T-helper 2 cell treated with Interferon-gamma antibody and Interleukin-4, amounts not matched to agents 5 μg/mL and 100 μg/mL, for 36 hours (primary cell): ENCODE data around the gene AFAP1.

Experiments used
- DNase-seq: peaks from one replicate; pipeline ENCODE4 v3.0.0; 2021; ENCODE audit warnings: low spot score
- H3K27ac Mint-ChIP-seq: one replicate; pipeline ENCODE4 v1.8.0; 2021; ENCODE audit warnings: mild to moderate bottlenecking, mixed read lengths
- H3K27me3 Mint-ChIP-seq: one replicate; pipeline ENCODE4 v1.8.0; 2021; ENCODE audit warnings: low read depth, mixed read lengths
- H3K36me3 Mint-ChIP-seq: one replicate; pipeline ENCODE4 v1.8.0; 2021; ENCODE audit warnings: low read depth, mixed read lengths
- H3K4me1 Mint-ChIP-seq: one replicate; pipeline ENCODE4 v1.8.0; 2021; ENCODE audit warnings: low read depth, mixed read lengths
- H3K4me3 Mint-ChIP-seq: one replicate; pipeline ENCODE4 v1.8.0; 2022; ENCODE audit warnings: mild to moderate bottlenecking, moderate library complexity, mixed read lengths
- H3K9me3 Mint-ChIP-seq: one replicate; pipeline ENCODE4 v1.8.0; 2021; ENCODE audit warnings: mixed read lengths

The AFAP1 gene

GRCh38 chr4:7739077-7739917 is 200.4 kb downstream of the AFAP1 start:
- Mint-ChIP-seq H3K27ac (no peak overlapping the region), H3K9me3 (no peaks in the 10 kb centered on the region), H3K4me3 (no peak overlapping the region), H3K4me1 (peaks cover 1% of the 10 kb centered on the region), H3K36me3 (no peaks in the 10 kb centered on the region), H3K27me3 (no peaks in the 10 kb centered on the region)
- no peak for DNase-seq

GRCh38 chr4:7738458-7739076 is 201.1 kb downstream of the AFAP1 start:
- Mint-ChIP-seq H3K4me1 (no peaks in the 10 kb centered on the region), H3K27ac (no peak overlapping the region), H3K4me3 (no peak overlapping the region), H3K36me3 (no peaks in the 10 kb centered on the region), H3K9me3 (no peaks in the 10 kb centered on the region), H3K27me3 (no peaks in the 10 kb centered on the region)
- DNase-seq, result no peak

- Mint-ChIP-seq H3K4me3 (no peak overlapping the region), H3K36me3 (no peaks in the 10 kb centered on the region), H3K27me3 (no peaks in the 10 kb centered on the region), H3K4me1 (no peaks in the 10 kb centered on the region), H3K27ac (no peak overlapping the region), H3K9me3 (no peaks in the 10 kb centered on the region)
- no peak for DNase-seq
Measured at GRCh38 chr4:7737752-7738457, 201.8 kb downstream of the AFAP1 start.

- no peak overlapping the region for H3K4me3 Mint-ChIP-seq
- H3K36me3 Mint-ChIP-seq, result no peaks in the 10 kb centered on the region
- no peak for DNase-seq
- no peaks in the 10 kb centered on the region for H3K27me3 Mint-ChIP-seq
- H3K27ac Mint-ChIP-seq, result no peak overlapping the region
- H3K4me1 Mint-ChIP-seq, result no peaks in the 10 kb centered on the region
- no peaks in the 10 kb centered on the region for H3K9me3 Mint-ChIP-seq
Measured at GRCh38 chr4:7737268-7737645, 202.4 kb downstream of the AFAP1 start.

GRCh38 chr4:7736436-7737267 is 203.0 kb downstream of the AFAP1 start:
- Mint-ChIP-seq H3K27me3 (no peaks in the 10 kb centered on the region), H3K27ac (no peak overlapping the region), H3K9me3 (no peaks in the 10 kb centered on the region), H3K4me3 (no peak overlapping the region), H3K36me3 (no peaks in the 10 kb centered on the region), H3K4me1 (no peaks in the 10 kb centered on the region)
- no peak for DNase-seq

GRCh38 chr4:7735961-7736360 is 203.7 kb downstream of the AFAP1 start:
- Mint-ChIP-seq H3K27me3 (no peaks in the 10 kb centered on the region), H3K9me3 (no peaks in the 10 kb centered on the region), H3K27ac (no peak overlapping the region), H3K36me3 (no peaks in the 10 kb centered on the region), H3K4me3 (no peak overlapping the region), H3K4me1 (no peaks in the 10 kb centered on the region)
- no peak for DNase-seq

GRCh38 chr4:7735395-7735794 is 204.3 kb downstream of the AFAP1 start:
- Mint-ChIP-seq H3K36me3 (no peaks in the 10 kb centered on the region), H3K9me3 (no peaks in the 10 kb centered on the region), H3K27me3 (no peaks in the 10 kb centered on the region), H3K27ac (no peak overlapping the region), H3K4me3 (no peak overlapping the region), H3K4me1 (no peaks in the 10 kb centered on the region)
- no peak for DNase-seq

GRCh38 chr4:7734651-7735260 is 204.9 kb downstream of the AFAP1 start:
- no peak overlapping the region for H3K27ac Mint-ChIP-seq
- no peaks in the 10 kb centered on the region for H3K27me3 Mint-ChIP-seq
- no peaks in the 10 kb centered on the region for H3K4me1 Mint-ChIP-seq
- H3K36me3 Mint-ChIP-seq, result no peaks in the 10 kb centered on the region
- no peak overlapping the region for H3K4me3 Mint-ChIP-seq
- no peak for DNase-seq
- no peaks in the 10 kb centered on the region for H3K9me3 Mint-ChIP-seq

GRCh38 chr4:7733801-7734650 is 205.6 kb downstream of the AFAP1 start:
- no peaks in the 10 kb centered on the region for H3K9me3 Mint-ChIP-seq
- no peaks in the 10 kb centered on the region for H3K27me3 Mint-ChIP-seq
- DNase-seq, result no peak
- H3K36me3 Mint-ChIP-seq, result no peaks in the 10 kb centered on the region
- H3K4me3 Mint-ChIP-seq, result no peak overlapping the region
- no peak overlapping the region for H3K27ac Mint-ChIP-seq
- no peaks in the 10 kb centered on the region for H3K4me1 Mint-ChIP-seq

- Mint-ChIP-seq H3K27me3 (no peaks in the 10 kb centered on the region), H3K9me3 (no peaks in the 10 kb centered on the region), H3K36me3 (no peaks in the 10 kb centered on the region), H3K4me3 (no peak overlapping the region), H3K4me1 (no peaks in the 10 kb centered on the region), H3K27ac (no peak overlapping the region)
- DNase-seq, result no peak
Measured at GRCh38 chr4:7733201-7733600, 206.5 kb downstream of the AFAP1 start.

- Mint-ChIP-seq H3K36me3 (no peaks in the 10 kb centered on the region), H3K9me3 (no peaks in the 10 kb centered on the region), H3K4me3 (no peak overlapping the region), H3K27me3 (no peaks in the 10 kb centered on the region), H3K27ac (no peak overlapping the region), H3K4me1 (no peaks in the 10 kb centered on the region)
- DNase-seq, result no peak
Measured at GRCh38 chr4:7732263-7732662, 207.4 kb downstream of the AFAP1 start.

GRCh38 chr4:7731437-7731836 is 208.2 kb downstream of the AFAP1 start:
- Mint-ChIP-seq H3K9me3 (no peaks in the 10 kb centered on the region), H3K27ac (no peak overlapping the region), H3K4me1 (no peaks in the 10 kb centered on the region), H3K27me3 (no peaks in the 10 kb centered on the region), H3K4me3 (no peak overlapping the region), H3K36me3 (no peaks in the 10 kb centered on the region)
- DNase-seq, result no peak

- H3K27ac Mint-ChIP-seq, result no peak overlapping the region
- no peaks in the 10 kb centered on the region for H3K36me3 Mint-ChIP-seq
- peaks cover 10% of the 10 kb centered on the region for H3K9me3 Mint-ChIP-seq
- no peaks in the 10 kb centered on the region for H3K4me1 Mint-ChIP-seq
- DNase-seq, result no peak
- H3K4me3 Mint-ChIP-seq, result no peak overlapping the region
- H3K27me3 Mint-ChIP-seq, result no peaks in the 10 kb centered on the region
Measured at GRCh38 chr4:7727749-7728148, 211.9 kb downstream of the AFAP1 start.
